ENCODE results near the gene GAK. TPM values are rescaled to one million over a fixed set of nuclear protein-coding genes. Genes with fewer than 3 reads are reported as not detected.

The GAK gene
- total and polyA plus RNA-seq, 2 of the 4 experiments (the other 2 are of a cell fraction), result 45.1 to 133 TPM

- dilution Hi-C loops (cut with HindIII; ENCODE audit: low sequenced_read_pairs, unreplicated experiment) (no loop called here), in situ Hi-C loops (cut with MboI; ENCODE audit: low sequenced_read_pairs) (no loop called here), intact Hi-C loops (cut with micrococcal nuclease) (no loop called here)
- peaks cover 88% of the 10 kb centered on the region for H4K20me1 ChIP-seq (ENCODE audit: insufficient read depth, low read length)
- no peak overlapping the region for H3K4ac ChIP-seq (ENCODE audit: low read depth, low read length)
- H3K9me1 ChIP-seq (ENCODE audit: insufficient read depth, low read length), result peaks cover 25% of the 10 kb centered on the region
- H2AK5ac ChIP-seq (ENCODE audit: low read depth, low read length), result no peak overlapping the region
- H3K4me1 ChIP-seq (ENCODE audit: control insufficient read depth, insufficient read depth, low read length), result peaks cover 20% of the 10 kb centered on the region
- H3K79me1 ChIP-seq (ENCODE audit: low read depth in 1 of 2, low read length in 2 of 2), result peaks cover 11 to 76% of the 10 kb centered on the region in 2 experiments; a peak in 2 of 4 replicates
- ChIA-PET CTCF (no interaction called here), POLR2A (ENCODE audit: unreplicated experiment) (no interaction called here)
- H3K9me3 ChIP-seq (ENCODE audit: control insufficient read depth, insufficient read depth, low read length), result no peaks in the 10 kb centered on the region
- H3K27me3 ChIP-seq (ENCODE audit: control insufficient read depth, insufficient read depth, low read length), result no peaks in the 10 kb centered on the region
- no peak overlapping the region for H3K9ac ChIP-seq (ENCODE audit: low read depth, low read length)
- H3K23ac ChIP-seq (ENCODE audit: low read depth, low read length), result no peak overlapping the region
- no peak overlapping the region for H2BK5ac ChIP-seq (ENCODE audit: low read depth, low read length, poor library complexity, severe bottlenecking)
- no peak overlapping the region for H3K14ac ChIP-seq (replicated peaks; ENCODE audit: low read depth, low read length)
- no peak overlapping the region for H3K18ac ChIP-seq (ENCODE audit: low read depth, low read length)
- TF ChIP-seq CTCF (conservative IDR thresholded peaks at IDR 0.05; ENCODE audit: low read depth, low read length) (peak; percentile 33), CHD1 (IDR thresholded peaks at IDR 0.05; ENCODE audit: low read depth, low read length) (no peak)
- H4K5ac ChIP-seq (ENCODE audit: low read depth, low read length), result no peak overlapping the region
- no peak overlapping the region for H4K91ac ChIP-seq (ENCODE audit: insufficient read depth, low read depth, low read length)
- no peak overlapping the region for H2BK20ac ChIP-seq (ENCODE audit: low read depth, low read length)
- H2AFZ ChIP-seq (replicated peaks; ENCODE audit: low read length, poor library complexity), result no peak overlapping the region
- no TSS peak for BruUV-seq (replicated peaks)
- H3K27ac ChIP-seq (ENCODE audit: insufficient read depth, low read length), result no peak overlapping the region
- no peak overlapping the region for H3K4me3 ChIP-seq (ENCODE audit: insufficient read depth, low read depth, low read length)
- DNase-seq (no peak), ATAC-seq (ENCODE audit: low read depth) (no peak)
- H3K56ac ChIP-seq (ENCODE audit: extremely low read depth, insufficient read depth, low read length), result no peak overlapping the region
- H2BK15ac ChIP-seq (ENCODE audit: low read depth, low read length), result no peak overlapping the region
- H2BK120ac ChIP-seq (ENCODE audit: low read depth, low read length), result no peak overlapping the region
- H2AK9ac ChIP-seq (replicated peaks; ENCODE audit: low read depth, low read length, poor library complexity), result no peak overlapping the region
- no peak overlapping the region for H4K8ac ChIP-seq (ENCODE audit: low read depth in 2 of 2, low read length in 2 of 2)
- peaks cover 7% of the 10 kb centered on the region; the same call in 1 of the 2 replicates for H3K36me3 ChIP-seq (ENCODE audit: control insufficient read depth, insufficient read depth, low read length)
- WGBS, 2 experiments (ENCODE audit: extremely low coverage in 2 of 2, insufficient read length in 1 of 2), result no CpG with 5 or more reads among the region's 17 CpGs
- H3K4me2 ChIP-seq (ENCODE audit: low read depth, low read length), result no peak overlapping the region
Measured at GRCh38 chr4:926538-926937, 5.6 kb downstream of the GAK start.

Data from IMR-90 (cell line).